ENCODE measurements around the gene SKA3.
"Not testable (repeated sequence)": the region's sequence is repeated elsewhere in the genome, so short reads cannot be mapped to it uniquely, and the experiment has no call there.

SKA3 gene

GRCh38 chr13:21212138-21212775 lies 35.9 kb upstream of the SKA3 start:
- no peak for DNase-seq (ENCODE audit: low read depth)
- H3K4me3 ChIP-seq (ENCODE audit: low read length), result no peak overlapping the region
- TF ChIP-seq CTCF (IDR thresholded peaks at IDR 0.05; ENCODE audit: insufficient read depth, low read depth, low read length, missing control alignments), result no peak

- H3K4me3 ChIP-seq (ENCODE audit: low read length), result no peak overlapping the region
- no peak for DNase-seq (ENCODE audit: low read depth)
- no peak for TF ChIP-seq CTCF (IDR thresholded peaks at IDR 0.05; ENCODE audit: insufficient read depth, low read depth, low read length, missing control alignments)
Observed at GRCh38 chr13:21208652-21209154, 32.4 kb upstream of the SKA3 start.

GRCh38 chr13:21202767-21203531 lies 26.6 kb upstream of the SKA3 start:
- H3K4me3 ChIP-seq (ENCODE audit: low read length), result no peak overlapping the region
- TF ChIP-seq CTCF (IDR thresholded peaks at IDR 0.05; ENCODE audit: insufficient read depth, low read depth, low read length, missing control alignments), result no peak
- peak; percentile 52 for DNase-seq (ENCODE audit: low read depth)

GRCh38 chr13:21201456-21202190 lies 25.3 kb upstream of the SKA3 start:
- not testable (repeated sequence) for H3K4me3 ChIP-seq (ENCODE audit: low read length); DNase-seq (ENCODE audit: low read depth)

- not testable (repeated sequence) for H3K4me3 ChIP-seq (ENCODE audit: low read length); DNase-seq (ENCODE audit: low read depth)
Observed at GRCh38 chr13:21198391-21198790, 22.0 kb upstream of the SKA3 start.

- not testable (repeated sequence) for H3K4me3 ChIP-seq (ENCODE audit: low read length); DNase-seq (ENCODE audit: low read depth)
Observed at GRCh38 chr13:21197606-21198225, 21.4 kb upstream of the SKA3 start.

GRCh38 chr13:21194756-21195155 lies 18.4 kb upstream of the SKA3 start:
- not testable (repeated sequence) for DNase-seq (ENCODE audit: low read depth); H3K4me3 ChIP-seq (ENCODE audit: low read length)

GRCh38 chr13:21186410-21186809 lies 10.1 kb upstream of the SKA3 start:
- not testable (repeated sequence) for H3K4me3 ChIP-seq (ENCODE audit: low read length); DNase-seq (ENCODE audit: low read depth)

GRCh38 chr13:21181671-21182070 lies 5.3 kb upstream of the SKA3 start:
- no peak for DNase-seq (ENCODE audit: low read depth)
- no peak overlapping the region for H3K4me3 ChIP-seq (ENCODE audit: low read length)
- TF ChIP-seq CTCF (IDR thresholded peaks at IDR 0.05; ENCODE audit: insufficient read depth, low read depth, low read length, missing control alignments), result no peak

All from epithelial cell of esophagus (primary cell).